Measurements from ENCODE around the gene YIPF1. TPM values are rescaled to one million over a fixed set of nuclear protein-coding genes. Genes with fewer than 3 reads are reported as not detected.

Gene YIPF1
- total RNA-seq, 1 donor from 2014 or later, result 25.6 TPM

GRCh38 chr1:53807916-53808315, 81.7 kb downstream of the YIPF1 start:
- DNase-seq (ENCODE audit: extremely low spot score, unreplicated experiment), result no peak
- TF ChIP-seq CTCF (IDR thresholded peaks at IDR 0.05), result no peak
- H3K9me3 Mint-ChIP-seq (ENCODE audit: unreplicated experiment), result peaks cover 5% of the 10 kb centered on the region
- no peak overlapping the region for H3K27ac Mint-ChIP-seq (ENCODE audit: unreplicated experiment)
- no peaks in the 10 kb centered on the region for H3K27me3 Mint-ChIP-seq (ENCODE audit: unreplicated experiment)
- H3K4me3 Mint-ChIP-seq (ENCODE audit: unreplicated experiment), result no peak overlapping the region
- H3K36me3 Mint-ChIP-seq (ENCODE audit: unreplicated experiment), result peaks cover 17% of the 10 kb centered on the region
- peaks cover 10% of the 10 kb centered on the region for H3K4me1 Mint-ChIP-seq (ENCODE audit: unreplicated experiment)

GRCh38 chr1:53804791-53805505, 84.6 kb downstream of the YIPF1 start:
- Mint-ChIP-seq H3K4me1 (ENCODE audit: unreplicated experiment) (peaks cover 8% of the 10 kb centered on the region), H3K27me3 (ENCODE audit: unreplicated experiment) (no peaks in the 10 kb centered on the region), H3K36me3 (ENCODE audit: unreplicated experiment) (peaks cover 6% of the 10 kb centered on the region), H3K9me3 (ENCODE audit: unreplicated experiment) (no peaks in the 10 kb centered on the region), H3K4me3 (ENCODE audit: unreplicated experiment) (no peak overlapping the region), H3K27ac (ENCODE audit: unreplicated experiment) (no peak overlapping the region)
- DNase-seq (ENCODE audit: extremely low spot score, unreplicated experiment), result no peak
- no peak for TF ChIP-seq CTCF (IDR thresholded peaks at IDR 0.05)

GRCh38 chr1:53804181-53804580, 85.4 kb downstream of the YIPF1 start:
- Mint-ChIP-seq H3K4me1 (ENCODE audit: unreplicated experiment) (peaks cover 8% of the 10 kb centered on the region), H3K27me3 (ENCODE audit: unreplicated experiment) (no peaks in the 10 kb centered on the region), H3K9me3 (ENCODE audit: unreplicated experiment) (no peaks in the 10 kb centered on the region), H3K4me3 (ENCODE audit: unreplicated experiment) (no peak overlapping the region), H3K36me3 (ENCODE audit: unreplicated experiment) (peaks cover 6% of the 10 kb centered on the region), H3K27ac (ENCODE audit: unreplicated experiment) (no peak overlapping the region)
- TF ChIP-seq CTCF (IDR thresholded peaks at IDR 0.05), result no peak
- no peak for DNase-seq (ENCODE audit: extremely low spot score, unreplicated experiment)

Other genes starting within 250 kb of the YIPF1 start
- 38.0 and 38.3 TPM in 2 replicates for gene GLIS1, start 150.6 kb downstream of the YIPF1 start, total RNA-seq
- gene NDC1, start 51.5 kb downstream of the YIPF1 start, total RNA-seq, result 9.8 and 10.7 TPM in 2 replicates
- not detected in 2 replicates for gene DIO1, start 4.4 kb upstream of the YIPF1 start, total RNA-seq
- 29.2 and 29.9 TPM in 2 replicates for gene IFT25, start 55.9 kb upstream of the YIPF1 start, total RNA-seq
- 30.1 and 32.8 TPM in 2 replicates for gene LRRC42, start 56.6 kb upstream of the YIPF1 start, total RNA-seq
- not detected in 2 replicates for gene LDLRAD1, start 128.4 kb upstream of the YIPF1 start, total RNA-seq
- 399 and 409 TPM in 2 replicates for gene TMEM59, start 163.4 kb upstream of the YIPF1 start, total RNA-seq
- gene TCEANC2, start 163.8 kb upstream of the YIPF1 start, total RNA-seq, result 3.1 and 3.9 TPM in 2 replicates

Data from osteocyte (in vitro differentiated cells).